ENCODE measurements around the gene MKI67. TPM values are rescaled to one million over a fixed set of nuclear protein-coding genes. Genes with fewer than 3 reads are reported as not detected.
A peak's percentile ranks its signal among the peaks of the same experiment; 100 is the strongest.

The MKI67 gene
- total and polyA plus RNA-seq, 2 experiments from 2014 or later = 7.9 to 63.6 TPM

DNA sequence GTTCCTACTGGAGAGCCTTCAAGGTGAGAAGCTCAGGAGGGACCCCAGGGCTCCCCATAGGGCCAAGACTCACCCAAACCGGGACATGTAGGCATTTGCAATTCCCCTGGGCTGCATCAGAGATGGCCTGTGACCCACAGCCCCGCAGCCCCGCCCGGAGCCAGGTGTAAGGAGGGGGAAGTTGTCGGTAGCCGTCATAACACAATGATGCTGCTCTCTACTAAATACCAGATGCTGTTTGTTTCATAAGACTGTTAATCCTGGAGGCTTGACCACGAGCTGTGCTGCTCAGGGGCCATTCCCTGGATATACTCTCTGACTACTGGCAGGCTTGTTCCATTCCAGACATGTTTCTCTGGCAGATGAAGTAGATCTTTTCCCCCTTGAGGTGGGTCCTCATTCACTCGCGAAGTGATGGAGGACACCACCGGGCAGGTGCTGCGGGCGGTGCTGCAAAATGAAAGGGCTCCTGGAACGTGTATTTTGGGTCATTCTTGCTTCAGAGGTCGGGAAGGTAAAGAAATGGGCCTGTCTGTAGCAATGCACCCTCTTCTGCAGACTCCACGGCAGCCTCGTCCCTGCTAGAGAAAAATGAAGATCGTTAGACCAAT is 61.1 kb downstream of the MKI67 start:
- DNase-seq (ENCODE audit: low read depth in 1 of 2, low spot score in 1 of 2) = peak in 1 of 2 donors; percentile 48
- Histone ChIP-seq H3K36me3 (no peaks in the 10 kb centered on the region), H3K27me3 (no peaks in the 10 kb centered on the region), H3K4me1 (ENCODE audit: low read depth) (peaks cover 33% of the 10 kb centered on the region), H3K4me3 (no peak overlapping the region), H3K27ac (no peak overlapping the region), H3K9me3 (ENCODE audit: low read depth) (no peaks in the 10 kb centered on the region)
- TF ChIP-seq, protein P1, sequence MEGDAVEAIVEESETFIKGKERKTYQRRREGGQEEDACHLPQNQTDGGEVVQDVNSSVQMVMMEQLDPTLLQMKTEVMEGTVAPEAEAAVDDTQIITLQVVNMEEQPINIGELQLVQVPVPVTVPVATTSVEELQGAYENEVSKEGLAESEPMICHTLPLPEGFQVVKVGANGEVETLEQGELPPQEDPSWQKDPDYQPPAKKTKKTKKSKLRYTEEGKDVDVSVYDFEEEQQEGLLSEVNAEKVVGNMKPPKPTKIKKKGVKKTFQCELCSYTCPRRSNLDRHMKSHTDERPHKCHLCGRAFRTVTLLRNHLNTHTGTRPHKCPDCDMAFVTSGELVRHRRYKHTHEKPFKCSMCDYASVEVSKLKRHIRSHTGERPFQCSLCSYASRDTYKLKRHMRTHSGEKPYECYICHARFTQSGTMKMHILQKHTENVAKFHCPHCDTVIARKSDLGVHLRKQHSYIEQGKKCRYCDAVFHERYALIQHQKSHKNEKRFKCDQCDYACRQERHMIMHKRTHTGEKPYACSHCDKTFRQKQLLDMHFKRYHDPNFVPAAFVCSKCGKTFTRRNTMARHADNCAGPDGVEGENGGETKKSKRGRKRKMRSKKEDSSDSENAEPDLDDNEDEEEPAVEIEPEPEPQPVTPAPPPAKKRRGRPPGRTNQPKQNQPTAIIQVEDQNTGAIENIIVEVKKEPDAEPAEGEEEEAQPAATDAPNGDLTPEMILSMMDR (IDR thresholded peaks at IDR 0.05; ENCODE audit: low read depth, low read length) = no peak

- Histone ChIP-seq H3K27me3 (no peaks in the 10 kb centered on the region), H3K27ac (peak overlapping the region; percentile 5), H3K4me3 (no peak overlapping the region), H3K4me1 (ENCODE audit: low read depth) (peaks cover 33% of the 10 kb centered on the region), H3K36me3 (no peaks in the 10 kb centered on the region), H3K9me3 (ENCODE audit: low read depth) (no peaks in the 10 kb centered on the region)
- TF ChIP-seq, protein P1 (IDR thresholded peaks at IDR 0.05; ENCODE audit: low read depth, low read length) = no peak
- DNase-seq (ENCODE audit: low read depth in 1 of 2, low spot score in 1 of 2) = peak in 1 of 2 donors; percentile 91
These were observed 61.9 kb downstream of the MKI67 start for GRCh38 chr10:128064108-128064969.

- Histone ChIP-seq H3K36me3 (no peaks in the 10 kb centered on the region), H3K4me3 (no peak overlapping the region), H3K27ac (peak overlapping the region; percentile 5), H3K4me1 (ENCODE audit: low read depth) (peaks cover 39% of the 10 kb centered on the region), H3K9me3 (ENCODE audit: low read depth) (no peaks in the 10 kb centered on the region), H3K27me3 (no peaks in the 10 kb centered on the region)
- no peak for DNase-seq (ENCODE audit: low read depth in 1 of 2, low spot score in 1 of 2)
- TF ChIP-seq, protein P1 (IDR thresholded peaks at IDR 0.05; ENCODE audit: low read depth, low read length) = no peak
These were observed 62.5 kb downstream of the MKI67 start for GRCh38 chr10:128063736-128064107.

DNA sequence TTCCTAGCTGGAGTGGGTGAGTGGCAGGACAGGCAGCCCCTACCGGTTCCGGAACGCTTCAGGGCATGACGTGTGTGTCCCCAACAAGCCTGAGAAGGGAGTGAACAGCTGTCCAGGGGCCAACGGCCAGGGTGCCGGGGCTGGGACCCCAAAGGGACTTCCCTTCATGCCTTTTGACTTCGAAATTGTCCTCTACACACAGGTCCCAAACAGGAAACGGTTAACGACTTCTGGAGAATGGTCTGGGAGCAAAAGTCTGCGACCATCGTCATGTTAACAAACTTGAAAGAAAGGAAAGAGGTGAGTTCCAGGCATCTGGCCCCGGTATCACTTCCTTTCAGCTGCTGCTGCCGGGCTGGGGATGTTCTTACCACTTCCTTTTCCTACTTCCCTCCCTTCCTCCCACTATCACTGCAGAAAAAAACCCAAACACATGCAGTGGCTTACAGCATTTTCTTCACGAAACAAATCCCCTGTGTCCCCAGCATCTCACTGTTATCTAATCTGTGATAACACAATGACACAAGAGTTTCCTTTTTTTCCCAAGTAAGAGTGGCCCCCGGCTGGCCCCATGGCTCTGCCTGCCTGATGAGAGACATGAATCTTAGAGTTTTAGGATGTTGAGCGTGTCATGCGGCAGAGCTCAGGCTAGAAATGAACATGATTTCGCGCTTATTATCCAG is 63.2 kb downstream of the MKI67 start:
- TF ChIP-seq, protein P1 (IDR thresholded peaks at IDR 0.05; ENCODE audit: low read depth, low read length) = no peak
- DNase-seq (ENCODE audit: low read depth in 1 of 2, low spot score in 1 of 2) = peak in 1 of 2 donors; percentile 31
- Histone ChIP-seq H3K36me3 (no peaks in the 10 kb centered on the region), H3K4me1 (ENCODE audit: low read depth) (peaks cover 41% of the 10 kb centered on the region), H3K4me3 (no peak overlapping the region), H3K27me3 (no peaks in the 10 kb centered on the region), H3K9me3 (ENCODE audit: low read depth) (no peaks in the 10 kb centered on the region), H3K27ac (peak overlapping the region; percentile 83)

GRCh38 chr10:128062331-128062880 is 63.8 kb downstream of the MKI67 start:
- peak in 1 of 2 donors; percentile 84 for DNase-seq (ENCODE audit: low read depth in 1 of 2, low spot score in 1 of 2)
- TF ChIP-seq, protein P1 (IDR thresholded peaks at IDR 0.05; ENCODE audit: low read depth, low read length) = no peak
- Histone ChIP-seq H3K4me3 (no peak overlapping the region), H3K27me3 (no peaks in the 10 kb centered on the region), H3K36me3 (no peaks in the 10 kb centered on the region), H3K9me3 (ENCODE audit: low read depth) (no peaks in the 10 kb centered on the region), H3K27ac (peak overlapping the region; percentile 83), H3K4me1 (ENCODE audit: low read depth) (peaks cover 41% of the 10 kb centered on the region)

Measured in cardiac muscle cell (in vitro differentiated cells and primary cell).